WTC11 (cell line): ENCODE measurements around the gene MRNIP. TPM values are rescaled to one million over a fixed set of nuclear protein-coding genes. Genes with fewer than 3 reads are reported as not detected.

Experiments used
- ATAC-seq: fragments of 200-7000 bp; cut with Tn5 transposase; 2 replicates; pipeline ENCODE4 v1.10.0; 2021; ENCODE audit warnings: mild to moderate bottlenecking, moderate library complexity
- CTCF ChIA-PET: fragments of 300-600 bp; sonication (Branson Sonifier 250); formaldehyde crosslinking; loops from one replicate; lab custom pipeline; 2021; ENCODE audit warnings: antibody characterized with exemption; lab: Charles Lee
- POLR2A ChIA-PET: fragments of 350-600 bp; sonication (Branson Sonifier 250); formaldehyde crosslinking; loops from one replicate; lab custom pipeline; 2021; ENCODE audit warnings: antibody characterized with exemption; lab: Charles Lee
- DNase-seq: peaks from one replicate; pipeline ENCODE4 v3.0.0; 2021; ENCODE audit warnings: low spot score
- H3K27ac Mint-ChIP-seq: 2 replicates; pipeline ENCODE4 v1.8.0; 2021; ENCODE audit warnings: mixed read lengths
- H3K27me3 Mint-ChIP-seq: 2 replicates; pipeline ENCODE4 v1.8.0; 2021; ENCODE audit warnings: low read depth, mild to moderate bottlenecking, moderate library complexity, mixed read lengths
- H3K36me3 Mint-ChIP-seq: 2 replicates; pipeline ENCODE4 v1.8.0; 2021; ENCODE audit warnings: mixed read lengths
- H3K4me1 Mint-ChIP-seq: 2 replicates; pipeline ENCODE4 v1.8.0; 2022; ENCODE audit warnings: mixed read lengths
- H3K4me3 Mint-ChIP-seq: 2 replicates; pipeline ENCODE4 v1.8.0; 2021; ENCODE audit warnings: mild to moderate bottlenecking, moderate library complexity, mixed read lengths
- H3K9me3 Mint-ChIP-seq: 2 replicates; pipeline ENCODE4 v1.8.0; 2021; ENCODE audit warnings: mixed read lengths
- AFF4 ChIP-seq: sonication (generic); formaldehyde crosslinking; IDR thresholded peaks from 2 replicates; pipeline ENCODE4 v1.8.1; 2023; ENCODE audit warnings: mild to moderate bottlenecking, missing genetic modification reagents, borderline replicate concordance
- AR ChIP-seq: fragments of 250-450 bp; sonication (Bioruptor Pico); IDR thresholded peaks from 2 replicates; pipeline ENCODE4 v1.9.0; 2021; ENCODE audit warnings: mild to moderate bottlenecking
- ATF3 ChIP-seq: sonication (generic); formaldehyde crosslinking; conservative IDR thresholded peaks from 2 replicates; pipeline ENCODE4 v1.8.1; 2022; ENCODE audit warnings: mild to moderate bottlenecking, missing genetic modification reagents
- E2F4 ChIP-seq: sonication (generic); formaldehyde crosslinking; IDR thresholded peaks from 2 replicates; pipeline ENCODE4 v1.8.1; 2022; ENCODE audit warnings: low read depth, mild to moderate bottlenecking, moderate library complexity, missing genetic modification reagents, borderline replicate concordance
- EMX1 ChIP-seq: fragments of 250-450 bp; sonication (Bioruptor Pico); IDR thresholded peaks from 2 replicates; pipeline ENCODE4 v1.8.0; 2021; ENCODE audit warnings: mild to moderate bottlenecking
- GABPB1 ChIP-seq: sonication (generic); formaldehyde crosslinking; IDR thresholded peaks from 2 replicates; pipeline ENCODE4 v1.8.1; 2023; ENCODE audit warnings: mild to moderate bottlenecking, missing genetic modification reagents
- MXD4 ChIP-seq: fragments of 250-450 bp; sonication (Bioruptor Pico); IDR thresholded peaks from 2 replicates; pipeline ENCODE4 v1.8.0; 2021; ENCODE audit warnings: mild to moderate bottlenecking, moderate library complexity, borderline replicate concordance
- NFYB ChIP-seq: sonication (generic); formaldehyde crosslinking; conservative IDR thresholded peaks from 2 replicates; pipeline ENCODE4 v1.8.0; 2022; ENCODE audit warnings: low read depth, missing genetic modification reagents
- OVOL2 ChIP-seq: fragments of 250-450 bp; sonication (Bioruptor Pico); IDR thresholded peaks from 2 replicates; pipeline ENCODE4 v1.9.0; 2021; ENCODE audit warnings: mild to moderate bottlenecking, borderline replicate concordance
- RELA ChIP-seq: sonication (generic); formaldehyde crosslinking; IDR thresholded peaks from 2 replicates; pipeline ENCODE4 v1.8.1; 2022; ENCODE audit warnings: missing genetic modification reagents, mild to moderate bottlenecking, borderline replicate concordance
- SMAD4 ChIP-seq: sonication (generic); formaldehyde crosslinking; IDR thresholded peaks from 2 replicates; pipeline ENCODE4 v1.8.0; 2022; ENCODE audit warnings: mild to moderate bottlenecking, missing genetic modification reagents
- ZBTB21 ChIP-seq: sonication (generic); formaldehyde crosslinking; IDR thresholded peaks from 2 replicates; pipeline ENCODE4 v1.8.1; 2023; ENCODE audit warnings: mild to moderate bottlenecking, missing genetic modification reagents, borderline replicate concordance
- ZMAT4 ChIP-seq: fragments of 250-450 bp; sonication (Bioruptor Pico); IDR thresholded peaks from 2 replicates; pipeline ENCODE4 v1.9.0; 2021; ENCODE audit warnings: mild to moderate bottlenecking
- ZNF232 ChIP-seq: sonication (generic); formaldehyde crosslinking; IDR thresholded peaks from 2 replicates; pipeline ENCODE4 v1.8.0; 2022; ENCODE audit warnings: mild to moderate bottlenecking, missing genetic modification reagents
- ZNF396 ChIP-seq: fragments of 250-450 bp; sonication (Bioruptor Pico); IDR thresholded peaks from 2 replicates; pipeline ENCODE4 v1.8.0; 2021; ENCODE audit warnings: mild to moderate bottlenecking, moderate library complexity, borderline replicate concordance
- ZNF532 ChIP-seq: fragments of 250-450 bp; sonication (Bioruptor Pico); IDR thresholded peaks from 2 replicates; pipeline ENCODE4 v1.9.0; 2021; ENCODE audit warnings: mild to moderate bottlenecking, borderline replicate concordance
- ZSCAN18 ChIP-seq: fragments of 250-450 bp; sonication (Bioruptor Pico); IDR thresholded peaks from 2 replicates; pipeline ENCODE4 v2.1.2; 2022; ENCODE audit warnings: mild to moderate bottlenecking, moderate library complexity
- total RNA-seq: library from RNA; stranded (reverse); gene quantifications from 3 replicates; pipeline ENCODE4 v1.2.3, GENCODE V29; 2021

MRNIP gene
- total RNA-seq, 1 experiment from 2014 or later, result 42.0 TPM

- TF ChIP-seq AFF4 (CRISPR knock-in tag) (no peak), EMX1 (CRISPR knock-in tag) (no peak), ZNF396 (CRISPR knock-in tag) (no peak)
Measured at GRCh38 chr5:179822444-179822990, 36.1 kb downstream of the MRNIP start (continued).

- Mint-ChIP-seq H3K36me3 (peaks cover 38% of the 10 kb centered on the region), H3K4me1 (peaks cover 33% of the 10 kb centered on the region)
- DNase-seq, result no peak
- no peak for TF ChIP-seq ZNF532
- TF ChIP-seq ZBTB21 (CRISPR knock-in tag), result no peak
- no peak for TF ChIP-seq SMAD4 (CRISPR knock-in tag)
- no peak for TF ChIP-seq ZMAT4 (CRISPR knock-in tag)
- no peak for TF ChIP-seq RELA
- TF ChIP-seq ATF3 (CRISPR knock-in tag), result no peak
- no peak for TF ChIP-seq OVOL2
- no peak for TF ChIP-seq E2F4 (CRISPR knock-in tag)
- no peak for TF ChIP-seq EMX1 (CRISPR knock-in tag)
- no peak for TF ChIP-seq GABPB1 (CRISPR knock-in tag)
- no peak for TF ChIP-seq NFYB
- no peak for TF ChIP-seq ZNF232 (CRISPR knock-in tag)
- TF ChIP-seq AR (CRISPR knock-in tag), result no peak
- TF ChIP-seq MXD4 (CRISPR knock-in tag), result no peak
- no peak for TF ChIP-seq ZSCAN18 (CRISPR knock-in tag)
- TF ChIP-seq, all 79 proteins: peak for 0
- no peak overlapping the region; the same call in 1 of the 2 replicates for H3K27ac Mint-ChIP-seq
- ChIA-PET POLR2A (no interaction called here), CTCF (interaction anchor here (0.5 to 1.6 kb wide), 3 partner anchors 11 to 77 kb away, joined by 3 to 10 read pairs (median 4); no protein-coding TSS in a partner anchor)
- peak overlapping the region; percentile 87 for H3K4me3 Mint-ChIP-seq
- peaks cover 11% of the 10 kb centered on the region for H3K27me3 Mint-ChIP-seq
- H3K9me3 Mint-ChIP-seq, result no peaks in the 10 kb centered on the region
- ATAC-seq, result no peak
Measured at GRCh38 chr5:179822059-179822432, 36.6 kb downstream of the MRNIP start.
